ENCODE results near the gene GNAS. TPM values are rescaled to one million over a fixed set of nuclear protein-coding genes. Genes with fewer than 3 reads are reported as not detected.
"Not testable (repeated sequence)": the region's sequence is repeated elsewhere in the genome, so short reads cannot be mapped to it uniquely, and the experiment has no call there.

Gene GNAS
- polyA plus RNA-seq, 1 experiment: 1,537 TPM

- Histone ChIP-seq H3K4me3 (ENCODE audit: low read depth, low read length) (no peak overlapping the region), H3K36me3 (ENCODE audit: control insufficient read depth, insufficient read depth, low read length) (no peaks in the 10 kb centered on the region), H3K27me3 (ENCODE audit: control insufficient read depth, insufficient read depth, low read length) (peaks cover 4% of the 10 kb centered on the region; the same call in 1 of the 2 replicates)
- no peak for DNase-seq (ENCODE audit: low read depth)
- TF ChIP-seq, protein P1, sequence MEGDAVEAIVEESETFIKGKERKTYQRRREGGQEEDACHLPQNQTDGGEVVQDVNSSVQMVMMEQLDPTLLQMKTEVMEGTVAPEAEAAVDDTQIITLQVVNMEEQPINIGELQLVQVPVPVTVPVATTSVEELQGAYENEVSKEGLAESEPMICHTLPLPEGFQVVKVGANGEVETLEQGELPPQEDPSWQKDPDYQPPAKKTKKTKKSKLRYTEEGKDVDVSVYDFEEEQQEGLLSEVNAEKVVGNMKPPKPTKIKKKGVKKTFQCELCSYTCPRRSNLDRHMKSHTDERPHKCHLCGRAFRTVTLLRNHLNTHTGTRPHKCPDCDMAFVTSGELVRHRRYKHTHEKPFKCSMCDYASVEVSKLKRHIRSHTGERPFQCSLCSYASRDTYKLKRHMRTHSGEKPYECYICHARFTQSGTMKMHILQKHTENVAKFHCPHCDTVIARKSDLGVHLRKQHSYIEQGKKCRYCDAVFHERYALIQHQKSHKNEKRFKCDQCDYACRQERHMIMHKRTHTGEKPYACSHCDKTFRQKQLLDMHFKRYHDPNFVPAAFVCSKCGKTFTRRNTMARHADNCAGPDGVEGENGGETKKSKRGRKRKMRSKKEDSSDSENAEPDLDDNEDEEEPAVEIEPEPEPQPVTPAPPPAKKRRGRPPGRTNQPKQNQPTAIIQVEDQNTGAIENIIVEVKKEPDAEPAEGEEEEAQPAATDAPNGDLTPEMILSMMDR (IDR thresholded peaks at IDR 0.05; ENCODE audit: insufficient read depth, low read depth, low read length): no peak
- ChIA-PET POLR2A (no interaction called here), CTCF (interaction anchor here (1.3 kb wide), 1 partner anchor 68 kb away, joined by 3 read pairs; no protein-coding TSS in a partner anchor)
Observed at GRCh38 chr20:58938541-58938940, 86.0 kb downstream of the GNAS start.

GRCh38 chr20:58941471-58941870 lies 89.0 kb downstream of the GNAS start:
- Histone ChIP-seq H3K4me3 (ENCODE audit: low read depth, low read length) (no peak overlapping the region), H3K36me3 (ENCODE audit: control insufficient read depth, insufficient read depth, low read length) (no peaks in the 10 kb centered on the region), H3K27me3 (ENCODE audit: control insufficient read depth, insufficient read depth, low read length) (peaks cover 4% of the 10 kb centered on the region; the same call in 1 of the 2 replicates)
- ChIA-PET CTCF (interaction anchor here (0.6 kb wide), 1 partner anchor 33 kb away, joined by 3 read pairs; no protein-coding TSS in a partner anchor), POLR2A (no interaction called here)
- TF ChIP-seq, protein P1 (IDR thresholded peaks at IDR 0.05; ENCODE audit: insufficient read depth, low read depth, low read length): no peak
- DNase-seq (ENCODE audit: low read depth): no peak

- Histone ChIP-seq H3K36me3 (ENCODE audit: control insufficient read depth, insufficient read depth, low read length) (no peaks in the 10 kb centered on the region), H3K27me3 (ENCODE audit: control insufficient read depth, insufficient read depth, low read length) (peaks cover 4% of the 10 kb centered on the region; the same call in 1 of the 2 replicates), H3K4me3 (ENCODE audit: low read depth, low read length) (no peak overlapping the region)
- CTCF ChIA-PET: interaction anchor here (0.6 kb wide), 1 partner anchor 27 kb away, joined by 4 read pairs; no protein-coding TSS in a partner anchor
- TF ChIP-seq, protein P1 (IDR thresholded peaks at IDR 0.05; ENCODE audit: insufficient read depth, low read depth, low read length): no peak
- DNase-seq (ENCODE audit: low read depth): no peak
- POLR2A ChIA-PET: no interaction called here
Observed at GRCh38 chr20:58942549-58942948, 90.0 kb downstream of the GNAS start.

DNA sequence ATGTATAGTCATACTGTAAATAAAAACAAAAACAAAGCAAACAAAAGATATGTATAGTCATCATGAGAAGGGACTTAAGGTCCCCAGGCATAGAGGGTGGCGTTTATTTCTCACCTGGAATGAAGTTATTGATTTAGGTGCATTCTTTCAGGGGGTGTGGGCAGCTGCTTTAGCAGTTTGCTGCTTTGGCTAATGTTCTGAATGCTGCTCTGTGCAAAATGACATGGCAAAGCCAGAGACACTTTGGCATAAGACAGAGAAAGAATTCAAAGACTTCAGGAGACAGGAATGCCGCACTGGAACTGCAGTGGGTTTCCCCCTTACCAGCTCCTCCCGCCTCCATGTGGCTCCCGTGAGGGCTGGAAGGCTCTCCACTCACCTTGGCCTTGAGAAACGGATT lies 92.1 kb downstream of the GNAS start:
- CTCF ChIA-PET: no interaction called here
- Histone ChIP-seq H3K36me3 (ENCODE audit: control insufficient read depth, insufficient read depth, low read length) (no peaks in the 10 kb centered on the region), H3K4me3 (ENCODE audit: low read depth, low read length) (no peak overlapping the region), H3K27me3 (ENCODE audit: control insufficient read depth, insufficient read depth, low read length) (no peaks in the 10 kb centered on the region)
- POLR2A ChIA-PET: no interaction called here
- TF ChIP-seq, protein P1 (IDR thresholded peaks at IDR 0.05; ENCODE audit: insufficient read depth, low read depth, low read length): no peak
- DNase-seq (ENCODE audit: low read depth): no peak

DNA sequence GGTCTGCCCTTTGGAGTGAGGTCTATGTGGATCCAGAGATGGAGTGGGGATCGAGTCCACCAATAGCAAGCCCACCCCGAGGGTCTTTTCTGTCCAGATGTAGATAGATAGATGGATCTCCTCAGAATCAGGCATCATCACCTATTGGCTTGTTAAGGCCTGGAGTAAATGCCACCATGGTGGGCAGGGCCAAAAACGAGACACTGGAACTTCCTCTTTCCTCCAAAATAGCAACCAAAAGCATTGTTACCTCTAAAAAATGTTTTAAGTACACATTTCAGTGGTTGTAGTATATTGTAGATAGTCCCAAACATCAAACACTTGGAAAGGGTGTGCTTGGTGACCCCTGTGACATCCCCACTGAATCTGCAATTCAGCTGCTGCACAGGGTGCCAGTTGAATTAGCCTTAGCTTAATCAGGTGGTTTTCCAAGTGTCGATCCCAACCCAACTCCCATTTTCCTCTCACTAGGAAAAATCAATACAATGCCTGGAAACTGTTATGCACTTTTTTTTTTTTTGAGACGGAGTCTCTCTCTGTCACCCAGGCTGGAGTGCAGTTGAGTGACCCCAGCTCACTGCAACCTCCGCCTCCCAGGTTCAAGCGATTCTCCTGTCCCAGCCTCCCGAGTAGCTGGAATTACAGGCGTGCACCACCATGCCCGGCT lies 93.6 kb downstream of the GNAS start:
- no peak overlapping the region for H3K4me3 ChIP-seq (ENCODE audit: low read depth, low read length)
- ChIA-PET CTCF (no interaction called here), POLR2A (no interaction called here)
- no peak for DNase-seq (ENCODE audit: low read depth)
- H3K36me3 ChIP-seq (ENCODE audit: control insufficient read depth, insufficient read depth, low read length): no peaks in the 10 kb centered on the region
- no peaks in the 10 kb centered on the region for H3K27me3 ChIP-seq (ENCODE audit: control insufficient read depth, insufficient read depth, low read length)
- TF ChIP-seq, protein P1 (IDR thresholded peaks at IDR 0.05; ENCODE audit: insufficient read depth, low read depth, low read length): no peak

GRCh38 chr20:58947797-58948388 lies 95.4 kb downstream of the GNAS start:
- POLR2A ChIA-PET; H3K4me3 ChIP-seq (ENCODE audit: low read depth, low read length); CTCF ChIA-PET; H3K27me3 ChIP-seq (ENCODE audit: control insufficient read depth, insufficient read depth, low read length); DNase-seq (ENCODE audit: low read depth); H3K36me3 ChIP-seq (ENCODE audit: control insufficient read depth, insufficient read depth, low read length): not testable (repeated sequence)

Data from BJ (cell line).